Activated T-cell treated with anti-CD3 and anti-CD28 coated beads for 1 hour (primary cell): ENCODE results near the gene NT5M.

ENCODE experiments used
- DNase-seq: peaks from one replicate; pipeline ENCODE4 v3.0.0-alpha.2; 2020; ENCODE audit warnings: low read depth

The NT5M gene

DNA sequence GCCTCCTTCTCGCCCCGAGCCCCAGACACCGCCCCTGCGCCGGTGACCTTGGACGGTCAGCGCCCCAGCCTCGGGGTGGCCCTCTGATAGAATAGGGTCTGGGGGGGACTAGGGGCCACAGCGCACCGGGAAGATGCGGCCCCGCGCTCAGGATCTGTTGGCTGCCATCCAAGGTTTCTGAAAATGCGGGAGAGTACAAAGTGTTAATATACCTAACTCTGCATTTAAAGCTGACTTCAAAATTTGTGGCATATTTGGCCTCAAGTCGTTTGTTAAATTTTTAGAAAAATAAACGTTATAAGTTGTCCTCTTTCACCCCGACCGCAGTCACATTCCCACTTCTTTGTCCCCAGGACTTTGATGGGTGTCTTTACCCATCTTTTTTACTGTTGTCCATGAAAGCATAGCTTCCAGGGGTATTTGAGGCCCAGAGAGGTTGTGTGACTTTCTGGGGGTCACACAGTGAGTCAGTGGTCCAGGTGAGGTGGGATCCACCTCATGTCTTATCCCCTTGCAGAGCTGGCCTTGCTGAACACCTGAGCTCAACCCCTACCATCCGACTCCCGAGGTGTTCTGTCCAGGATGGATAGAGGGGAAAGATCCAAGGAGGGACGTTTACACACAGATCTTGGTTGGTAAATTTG lies 796 bp downstream of the NT5M start:
- DNase-seq = no peak

DNA sequence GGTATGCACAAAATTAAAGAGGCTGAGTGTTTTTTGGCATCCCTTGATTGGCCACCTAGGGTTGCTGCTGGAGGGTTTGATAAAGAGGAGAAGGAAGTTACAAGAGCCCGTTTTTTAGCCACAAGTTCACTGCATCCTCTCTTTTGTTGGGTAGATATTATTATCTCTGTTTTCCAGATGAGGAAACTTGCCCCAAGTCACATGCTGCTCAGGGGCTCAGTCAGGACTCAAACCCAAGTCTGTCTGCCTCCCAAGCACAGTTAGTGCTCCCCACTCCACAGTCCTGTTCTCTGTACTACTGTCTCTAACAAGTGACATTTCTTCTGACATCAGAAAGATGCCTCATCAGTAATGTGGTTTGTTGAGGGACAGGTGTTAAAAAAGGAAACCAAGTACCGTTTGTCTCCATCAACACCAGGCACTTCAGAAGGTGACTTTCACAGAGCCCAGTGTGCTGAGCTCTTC lies 1.4 kb downstream of the NT5M start:
- no peak for DNase-seq

DNA sequence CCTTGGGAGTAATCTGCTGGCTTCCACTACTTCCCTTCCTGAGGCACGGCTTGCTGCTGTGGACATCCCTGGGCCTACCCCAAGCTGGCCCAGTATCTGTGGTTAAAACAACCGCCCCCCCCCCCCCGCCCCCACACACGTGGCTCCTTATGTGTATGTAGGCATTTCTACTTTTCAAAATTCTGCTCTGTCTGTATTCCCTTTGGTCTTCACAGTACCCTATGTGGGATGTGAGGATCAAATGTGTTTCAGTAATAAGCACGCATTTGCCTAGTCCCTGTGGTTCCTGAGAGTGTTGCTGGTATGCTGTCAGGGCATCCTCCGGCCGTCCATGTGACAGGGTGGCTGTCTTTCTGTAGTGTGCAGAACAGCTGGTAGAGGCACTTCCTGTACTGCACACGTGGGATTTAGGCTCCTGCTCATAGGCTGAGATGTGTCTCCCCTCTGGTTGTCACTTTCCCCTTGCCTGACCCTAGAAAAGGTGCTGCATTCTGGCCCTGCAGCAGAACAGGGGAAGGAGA lies 2.2 kb downstream of the NT5M start:
- DNase-seq = peak; percentile 42

DNA sequence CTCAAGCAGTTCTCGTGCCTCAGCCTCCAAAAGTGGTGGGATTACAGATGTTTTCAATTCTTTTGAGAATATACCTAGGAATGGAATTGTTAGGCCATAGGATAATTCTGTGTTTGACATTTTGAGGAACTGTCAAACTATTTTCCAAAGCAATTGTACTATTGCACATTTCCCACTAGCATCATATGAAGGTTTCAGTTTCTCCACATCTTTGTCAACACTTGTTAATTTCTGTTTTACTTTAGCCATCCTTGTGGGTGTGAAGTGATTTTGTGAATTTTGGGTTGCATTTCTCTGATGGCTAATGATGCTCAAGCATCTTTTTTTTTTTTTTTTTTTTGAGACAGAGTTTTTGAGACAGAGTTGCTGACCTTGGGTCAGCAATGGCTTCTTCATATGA lies 6.2 kb downstream of the NT5M start:
- no peak for DNase-seq

GRCh38 chr17:17313350-17313991 lies 10.3 kb downstream of the NT5M start:
- DNase-seq = peak; percentile 63

- no peak for DNase-seq
Measured at GRCh38 chr17:17314501-17315071, 11.4 kb downstream of the NT5M start.

GRCh38 chr17:17315142-17315821 lies 12.1 kb downstream of the NT5M start:
- DNase-seq = no peak

DNA sequence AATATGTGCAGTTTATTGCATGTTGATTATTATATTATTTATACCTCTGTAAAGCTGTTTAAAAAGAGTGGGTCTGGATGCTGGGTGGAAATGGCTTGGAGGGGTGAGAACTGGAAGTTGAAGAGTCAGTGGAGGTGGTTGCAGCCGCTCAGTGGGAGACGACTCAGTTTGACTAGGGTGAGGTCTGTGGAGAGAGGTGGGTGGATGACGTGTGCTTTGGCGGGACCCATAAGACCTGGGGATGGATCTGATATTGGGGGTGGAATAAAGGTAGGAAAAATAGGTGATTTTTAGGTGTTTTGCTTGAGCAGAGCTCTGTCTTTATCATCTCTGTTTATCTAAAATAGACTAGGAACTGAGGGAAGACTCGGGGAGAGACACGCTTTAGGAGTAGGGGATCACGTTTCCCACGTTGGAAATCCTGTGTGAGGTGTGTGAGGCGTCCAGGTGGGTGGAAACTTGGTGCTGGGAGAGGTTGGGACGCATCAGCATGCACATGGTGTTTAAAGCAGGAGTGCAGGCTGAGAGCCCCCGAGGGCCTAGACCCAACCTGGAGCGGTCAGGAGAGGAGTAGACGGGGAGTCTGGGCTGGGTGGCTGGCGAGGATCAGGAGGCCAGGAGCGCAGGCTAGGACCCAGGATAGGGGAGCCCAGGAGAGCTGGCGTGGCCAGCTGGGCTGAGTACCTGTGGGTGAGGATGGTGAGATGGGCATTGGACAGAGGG lies 17.2 kb downstream of the NT5M start:
- no peak for DNase-seq

- no peak for DNase-seq
Measured at GRCh38 chr17:17320911-17321220, 17.7 kb downstream of the NT5M start.

GRCh38 chr17:17321356-17322025 lies 18.3 kb downstream of the NT5M start:
- no peak for DNase-seq

DNA sequence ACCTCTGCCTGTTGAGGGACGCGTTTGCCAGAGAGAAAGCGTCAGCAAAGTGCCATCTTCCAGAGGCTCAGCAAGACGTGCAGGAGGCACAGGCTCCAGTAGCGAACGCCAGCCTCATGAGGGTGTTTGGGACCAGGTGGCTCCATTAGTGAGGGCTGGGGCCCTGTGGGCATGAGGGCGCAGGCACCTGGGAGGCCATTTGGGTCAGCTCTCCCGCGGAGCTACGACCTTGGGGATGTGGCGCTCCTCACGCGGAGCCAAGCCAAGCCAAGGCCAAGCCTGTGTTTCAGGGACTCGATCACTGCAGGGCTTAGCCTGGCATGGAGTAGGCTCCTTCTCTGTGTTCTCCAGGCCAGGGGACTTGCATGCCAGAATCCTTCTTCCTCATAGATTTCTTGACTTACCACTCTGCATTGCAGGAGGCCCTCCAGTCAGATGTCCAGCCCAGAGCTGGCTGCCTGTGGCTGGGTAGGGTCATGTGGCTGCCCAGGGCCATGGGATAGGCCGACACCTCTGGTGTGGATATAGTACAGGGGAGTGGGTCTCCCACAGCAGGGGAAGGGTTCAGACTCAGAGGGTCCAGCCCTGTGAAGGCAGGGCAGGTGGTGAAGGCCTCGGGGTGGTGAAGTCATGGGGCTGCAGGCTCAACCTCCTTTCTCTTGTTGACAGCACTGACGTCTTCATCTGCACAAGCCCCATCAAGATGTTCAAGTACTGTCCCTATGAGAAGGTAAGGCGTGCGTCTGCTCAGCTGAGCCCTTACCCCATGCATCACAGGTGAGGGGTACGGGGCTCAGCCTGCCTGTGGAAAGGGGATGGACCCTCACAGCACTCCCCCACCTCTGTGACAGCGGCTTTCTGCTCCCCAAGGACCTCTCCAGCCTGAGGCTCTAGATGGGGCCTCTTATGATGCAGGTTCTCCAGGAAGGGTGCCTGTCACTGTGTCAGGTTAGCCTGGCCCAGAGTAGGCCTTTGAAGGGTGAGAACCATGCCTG lies 19.6 kb downstream of the NT5M start:
- no peak for DNase-seq

DNA sequence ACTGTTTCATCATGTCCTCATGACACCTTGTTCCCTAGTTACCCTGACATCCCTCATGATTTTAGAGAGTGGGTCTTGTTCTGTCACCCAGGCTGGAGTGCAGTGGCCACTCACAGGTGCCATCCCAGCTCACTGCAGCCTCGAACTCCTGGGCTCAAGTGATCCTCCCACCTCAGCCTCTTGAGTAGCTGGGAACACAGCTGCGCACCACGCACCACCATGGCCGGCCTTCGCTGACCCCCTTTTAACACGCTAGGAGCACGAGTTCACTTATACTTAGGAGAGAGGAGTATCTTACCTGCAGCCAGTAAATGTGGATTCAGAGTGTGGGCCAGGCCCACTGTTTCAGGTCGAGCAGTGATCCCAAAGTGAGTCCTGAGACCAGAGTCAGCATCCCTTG lies 21.4 kb downstream of the NT5M start:
- no peak for DNase-seq

GRCh38 chr17:17325228-17325627 lies 22.1 kb downstream of the NT5M start:
- DNase-seq = no peak

GRCh38 chr17:17325816-17326215 lies 22.6 kb downstream of the NT5M start:
- DNase-seq = no peak

DNA sequence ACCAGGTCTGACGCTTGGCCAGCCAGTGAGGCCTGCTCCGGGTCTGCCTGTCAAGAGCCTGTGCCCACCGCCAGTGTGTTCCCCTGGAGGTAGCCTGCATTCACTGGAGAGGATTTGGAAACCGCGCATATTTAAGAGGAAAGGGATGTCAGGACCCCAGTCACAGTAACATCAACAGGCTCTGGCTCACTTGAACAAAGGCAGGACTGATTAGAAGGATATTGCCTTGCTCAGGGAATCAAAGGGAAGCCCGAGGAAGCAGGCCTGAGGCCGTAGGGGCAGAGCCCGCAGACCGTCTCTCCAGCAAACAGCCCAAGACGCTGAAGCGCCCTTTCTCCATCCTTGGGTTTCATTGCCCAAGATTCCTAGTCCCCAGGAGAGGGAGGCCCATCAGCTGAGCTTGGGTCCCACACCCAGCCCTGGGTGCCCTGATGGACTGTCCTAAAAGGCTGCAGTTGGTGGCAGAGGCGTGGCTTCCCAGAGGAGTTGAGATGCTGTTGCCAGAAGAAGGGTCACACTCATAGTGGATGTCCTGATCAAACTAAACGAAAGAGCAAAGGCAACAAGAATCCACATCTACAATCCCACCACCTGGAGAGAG lies 23.2 kb downstream of the NT5M start:
- no peak for DNase-seq

GRCh38 chr17:17328251-17328650 lies 25.1 kb downstream of the NT5M start:
- no peak for DNase-seq

GRCh38 chr17:17341452-17341851 lies 38.3 kb downstream of the NT5M start:
- no peak for DNase-seq

DNA sequence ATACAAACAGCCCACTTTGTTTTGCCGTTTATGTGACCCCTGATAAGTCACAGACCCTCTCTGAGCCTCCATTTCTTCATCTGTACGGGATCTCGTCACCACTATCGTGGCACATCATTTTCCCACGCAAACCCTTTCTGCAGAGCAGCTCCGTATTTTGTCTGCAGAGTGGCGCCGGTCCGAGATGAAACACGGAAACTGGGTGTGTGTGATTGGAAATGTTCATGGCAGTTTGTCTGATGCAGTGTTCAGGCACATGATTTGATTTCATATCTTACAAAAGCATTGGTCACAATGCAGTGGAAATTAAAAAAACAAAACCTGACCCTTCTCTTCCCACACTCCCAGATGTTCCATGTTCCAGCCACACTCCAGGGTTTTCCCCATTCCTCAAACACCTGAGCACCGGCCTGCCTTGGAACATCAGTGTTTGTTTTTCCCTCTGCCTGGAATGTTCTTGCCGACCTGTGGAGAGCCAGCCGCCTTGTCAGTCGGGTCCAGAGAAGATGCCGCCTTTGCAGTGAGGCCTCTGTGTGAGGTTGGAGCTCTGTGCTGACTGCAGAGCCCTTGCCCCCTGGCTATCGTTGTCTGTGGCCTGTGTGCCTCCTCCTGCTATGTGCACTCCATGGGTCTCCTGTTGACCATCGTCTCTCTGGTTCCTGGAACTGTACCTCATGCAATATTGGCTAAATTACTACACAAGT lies 39.2 kb downstream of the NT5M start:
- DNase-seq = no peak

DNA sequence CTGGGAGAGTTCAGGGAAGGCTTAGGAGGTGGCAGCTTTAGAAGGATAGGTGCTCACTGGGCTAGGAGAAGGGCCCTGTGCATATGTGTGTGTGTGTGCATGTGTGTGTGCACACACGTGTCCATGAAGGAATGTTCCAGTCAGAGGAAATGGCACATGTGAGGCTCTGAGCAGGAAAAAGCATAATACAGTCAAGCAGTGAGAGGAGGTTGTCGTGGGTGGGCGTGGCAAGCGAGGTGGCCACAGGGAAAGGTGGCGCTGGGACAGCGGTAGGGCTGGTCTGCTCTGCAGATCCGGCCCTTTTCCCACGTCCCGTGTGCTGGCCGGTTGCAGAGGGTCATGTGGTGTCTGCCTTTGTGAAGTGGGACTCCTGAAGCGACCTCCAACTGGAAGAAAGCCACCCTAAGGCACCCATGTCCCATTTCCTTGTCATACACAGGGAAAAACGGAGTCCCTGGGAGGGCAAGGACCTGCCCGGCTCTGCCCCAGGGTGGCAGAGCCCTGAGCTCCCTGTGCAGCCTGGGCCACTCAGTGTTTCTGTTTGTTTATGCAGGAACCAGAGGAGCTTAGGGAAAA lies 40.1 kb downstream of the NT5M start:
- no peak for DNase-seq
